ENCODE results near the gene FAM118B. TPM values are rescaled to one million over a fixed set of nuclear protein-coding genes. Genes with fewer than 3 reads are reported as not detected.
"Not testable (repeated sequence)": the region's sequence is repeated elsewhere in the genome, so short reads cannot be mapped to it uniquely, and the experiment has no call there.

Gene FAM118B
- total and polyA plus RNA-seq, 2 experiments from 2014 or later = 13.7 to 33.9 TPM

DNA sequence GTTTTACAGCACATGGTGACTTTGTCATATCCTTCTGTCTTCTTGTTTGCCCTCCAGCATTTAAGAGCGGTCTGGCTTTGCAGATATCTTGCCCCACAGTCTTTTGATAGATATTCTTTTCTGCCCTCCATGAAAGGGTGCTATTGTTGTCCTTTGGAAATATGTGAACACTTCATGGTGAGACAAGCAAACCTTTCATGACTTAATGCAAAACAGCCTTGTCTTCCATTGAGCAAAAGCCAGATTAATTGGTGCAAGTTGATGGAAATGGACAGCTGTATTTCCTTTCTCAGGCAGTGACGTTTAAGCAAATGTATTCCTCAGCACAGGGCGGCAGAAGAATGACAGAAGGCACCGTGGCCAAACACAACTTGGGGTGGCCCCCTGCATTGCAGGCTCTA is 96.7 kb downstream of the FAM118B start:
- Histone ChIP-seq H3K27ac (no peak overlapping the region), H3K27me3 (no peaks in the 10 kb centered on the region), H3K9me3 (ENCODE audit: low read depth) (no peaks in the 10 kb centered on the region), H3K4me1 (ENCODE audit: low read depth) (peaks cover 4% of the 10 kb centered on the region), H3K4me3 (no peak overlapping the region), H3K36me3 (no peaks in the 10 kb centered on the region)
- TF ChIP-seq, protein P1, sequence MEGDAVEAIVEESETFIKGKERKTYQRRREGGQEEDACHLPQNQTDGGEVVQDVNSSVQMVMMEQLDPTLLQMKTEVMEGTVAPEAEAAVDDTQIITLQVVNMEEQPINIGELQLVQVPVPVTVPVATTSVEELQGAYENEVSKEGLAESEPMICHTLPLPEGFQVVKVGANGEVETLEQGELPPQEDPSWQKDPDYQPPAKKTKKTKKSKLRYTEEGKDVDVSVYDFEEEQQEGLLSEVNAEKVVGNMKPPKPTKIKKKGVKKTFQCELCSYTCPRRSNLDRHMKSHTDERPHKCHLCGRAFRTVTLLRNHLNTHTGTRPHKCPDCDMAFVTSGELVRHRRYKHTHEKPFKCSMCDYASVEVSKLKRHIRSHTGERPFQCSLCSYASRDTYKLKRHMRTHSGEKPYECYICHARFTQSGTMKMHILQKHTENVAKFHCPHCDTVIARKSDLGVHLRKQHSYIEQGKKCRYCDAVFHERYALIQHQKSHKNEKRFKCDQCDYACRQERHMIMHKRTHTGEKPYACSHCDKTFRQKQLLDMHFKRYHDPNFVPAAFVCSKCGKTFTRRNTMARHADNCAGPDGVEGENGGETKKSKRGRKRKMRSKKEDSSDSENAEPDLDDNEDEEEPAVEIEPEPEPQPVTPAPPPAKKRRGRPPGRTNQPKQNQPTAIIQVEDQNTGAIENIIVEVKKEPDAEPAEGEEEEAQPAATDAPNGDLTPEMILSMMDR (IDR thresholded peaks at IDR 0.05; ENCODE audit: low read depth, low read length) = no peak
- no peak for DNase-seq (ENCODE audit: low read depth in 1 of 2, low spot score in 1 of 2)

DNA sequence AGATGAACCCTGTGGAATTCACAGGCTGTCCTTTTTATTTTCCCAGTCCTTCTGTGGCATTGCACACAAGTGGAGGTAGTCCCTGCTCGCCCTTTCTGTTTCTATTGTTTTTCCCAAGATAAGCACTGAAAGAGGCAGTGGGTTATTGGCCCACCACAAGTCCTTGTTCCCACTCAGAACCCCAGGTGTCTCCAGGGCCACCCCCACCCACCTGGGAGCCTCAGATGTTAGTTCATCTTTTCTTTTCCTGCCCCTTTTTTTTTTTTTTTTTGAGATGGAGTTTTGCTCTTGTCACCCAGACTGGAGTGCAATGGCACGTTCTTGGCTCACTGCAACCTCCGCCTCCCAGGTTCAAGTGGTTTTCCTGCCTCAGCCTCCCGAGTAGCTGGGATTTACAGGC is 97.2 kb downstream of the FAM118B start:
- not testable (repeated sequence) for H3K27me3 ChIP-seq; H3K4me1 ChIP-seq (ENCODE audit: low read depth); H3K27ac ChIP-seq; H3K4me3 ChIP-seq; H3K9me3 ChIP-seq (ENCODE audit: low read depth); DNase-seq (ENCODE audit: low read depth in 1 of 2, low spot score in 1 of 2); H3K36me3 ChIP-seq

DNA sequence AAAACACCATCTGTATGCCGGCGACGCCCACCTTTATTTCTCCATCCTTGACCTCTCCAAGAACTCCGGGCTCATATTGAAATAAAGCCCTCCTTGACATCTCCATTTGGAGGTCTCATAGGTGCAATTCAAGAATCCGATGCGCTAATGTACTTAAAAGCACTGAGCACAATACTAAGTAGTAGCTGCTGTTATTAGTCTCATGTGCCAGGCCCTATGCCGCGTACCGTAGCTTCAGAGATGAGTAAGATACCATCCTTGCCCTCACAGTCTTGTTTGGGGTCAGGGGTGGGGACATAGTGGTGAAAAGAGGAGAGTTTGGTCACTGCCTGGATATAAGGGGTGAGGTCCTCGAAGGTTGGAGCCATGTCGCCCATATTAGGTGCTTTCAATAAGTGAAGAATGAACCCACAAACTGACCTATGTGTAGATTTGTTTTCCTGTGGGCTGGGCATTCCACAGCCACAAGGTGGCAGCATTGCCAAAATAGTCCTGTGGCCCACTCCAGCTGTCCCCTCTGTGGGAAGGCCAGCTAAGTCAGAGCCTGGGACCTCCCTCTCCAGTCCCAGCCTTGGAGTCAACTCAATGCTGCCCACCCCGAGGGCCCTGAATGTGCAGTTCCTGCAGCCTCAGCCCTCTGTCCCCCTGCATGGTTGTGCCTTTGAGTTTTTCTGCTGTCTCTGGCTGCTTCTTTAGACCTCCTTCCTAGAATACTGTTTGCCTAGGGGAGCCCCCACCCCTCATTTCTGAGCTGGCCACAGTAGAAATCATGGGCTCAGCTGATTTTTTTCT is 98.8 kb downstream of the FAM118B start:
- Histone ChIP-seq H3K4me3 (no peak overlapping the region), H3K4me1 (ENCODE audit: low read depth) (no peaks in the 10 kb centered on the region), H3K36me3 (no peaks in the 10 kb centered on the region), H3K27me3 (no peaks in the 10 kb centered on the region), H3K9me3 (ENCODE audit: low read depth) (no peaks in the 10 kb centered on the region), H3K27ac (no peak overlapping the region)
- peak; percentile 85 for DNase-seq (ENCODE audit: low read depth in 1 of 2, low spot score in 1 of 2)
- TF ChIP-seq, protein P1 (IDR thresholded peaks at IDR 0.05; ENCODE audit: low read depth, low read length) = peak; percentile 92

DNA sequence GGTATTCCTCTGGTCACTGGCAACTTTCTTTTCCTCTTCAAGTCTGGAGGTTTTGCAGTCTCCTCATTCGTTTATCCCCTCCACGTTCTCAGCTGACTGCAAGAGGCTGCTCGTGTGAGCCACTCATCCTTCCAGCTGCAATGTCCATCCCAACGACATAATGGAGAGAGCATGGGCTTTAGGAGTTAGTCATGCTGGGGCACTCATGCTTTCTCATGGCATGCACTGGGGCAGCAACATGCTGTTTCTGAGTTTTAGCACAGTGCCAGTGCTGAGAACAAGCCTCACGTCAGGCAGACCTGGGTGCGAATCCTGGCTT is 99.4 kb downstream of the FAM118B start:
- DNase-seq (ENCODE audit: low read depth in 1 of 2, low spot score in 1 of 2) = no peak
- TF ChIP-seq, protein P1 (IDR thresholded peaks at IDR 0.05; ENCODE audit: low read depth, low read length) = no peak
- Histone ChIP-seq H3K4me3 (no peak overlapping the region), H3K36me3 (no peaks in the 10 kb centered on the region), H3K9me3 (ENCODE audit: low read depth) (no peaks in the 10 kb centered on the region), H3K27ac (no peak overlapping the region), H3K4me1 (ENCODE audit: low read depth) (no peaks in the 10 kb centered on the region), H3K27me3 (no peaks in the 10 kb centered on the region)

DNA sequence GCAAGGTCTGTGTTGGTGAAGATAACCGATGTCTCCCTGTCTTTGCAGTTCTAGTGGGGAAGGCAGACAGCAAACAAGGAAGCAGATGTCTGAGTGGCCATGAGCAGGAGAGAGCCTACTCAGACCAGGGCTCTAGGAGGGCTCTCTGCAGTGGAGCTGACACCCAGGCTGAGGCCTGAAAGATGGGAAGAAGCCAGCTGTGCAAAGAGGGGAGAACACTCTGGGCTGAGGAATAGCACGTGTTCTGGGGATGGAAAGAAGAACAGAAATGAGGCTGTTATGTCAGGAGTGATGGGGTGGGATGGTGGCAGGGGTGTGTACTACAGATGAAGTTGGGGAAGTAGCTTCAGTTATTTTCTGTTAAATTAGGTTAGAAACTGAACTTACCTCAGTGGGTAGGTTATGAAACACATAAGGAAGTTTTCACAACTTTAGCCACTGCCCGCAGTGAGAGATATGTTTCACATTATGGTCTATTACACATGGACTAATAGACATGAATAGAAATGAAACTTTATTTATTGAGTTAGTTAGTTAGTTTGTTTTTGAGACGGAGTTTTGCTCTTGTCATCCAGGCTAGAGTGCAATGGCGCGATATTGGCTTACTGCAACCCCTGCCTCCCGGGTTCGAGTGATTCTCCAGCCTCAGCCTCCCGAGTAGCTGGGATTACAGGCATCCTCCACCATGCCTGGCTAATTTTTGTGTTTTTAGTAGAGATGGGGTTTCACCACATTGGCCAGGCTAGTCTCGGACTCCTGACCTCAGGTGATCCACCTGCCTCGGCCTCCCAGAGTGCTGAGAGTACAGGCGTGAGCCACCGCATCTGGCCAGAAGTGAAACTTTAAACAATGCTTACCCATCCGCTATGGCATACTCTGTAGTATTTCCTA is 100.1 kb downstream of the FAM118B start:
- H3K27me3 ChIP-seq = no peaks in the 10 kb centered on the region
- H3K36me3 ChIP-seq = no peaks in the 10 kb centered on the region
- DNase-seq (ENCODE audit: low read depth in 1 of 2, low spot score in 1 of 2) = peak in 1 of 2 donors; percentile 31
- H3K9me3 ChIP-seq (ENCODE audit: low read depth) = no peaks in the 10 kb centered on the region
- no peak overlapping the region for H3K4me3 ChIP-seq
- no peak overlapping the region for H3K27ac ChIP-seq
- H3K4me1 ChIP-seq (ENCODE audit: low read depth) = no peaks in the 10 kb centered on the region
- TF ChIP-seq, protein P1 (IDR thresholded peaks at IDR 0.05; ENCODE audit: low read depth, low read length) = no peak

Other genes starting within 250 kb of the FAM118B start
- gene CDON, start 148.9 kb upstream of the FAM118B start, total RNA-seq = 13.3 and 17.3 TPM in 2 replicates
- gene CDON, start 148.9 kb upstream of the FAM118B start, polyA plus RNA-seq = 5.5 and 5.7 TPM in 2 replicates
- gene RPUSD4, start 132 bp upstream of the FAM118B start, total RNA-seq = 21.0 and 36.5 TPM in 2 replicates
- 15.2 and 21.2 TPM in 2 replicates for gene RPUSD4, start 132 bp upstream of the FAM118B start, polyA plus RNA-seq
- gene SRPRA, start 57.1 kb downstream of the FAM118B start, total RNA-seq = 42.9 and 60.2 TPM in 2 replicates
- gene SRPRA, start 57.1 kb downstream of the FAM118B start, polyA plus RNA-seq = 62.1 and 76.6 TPM in 2 replicates
- gene FOXRED1, start 57.4 kb downstream of the FAM118B start, total RNA-seq = 38.5 and 38.7 TPM in 2 replicates
- 59.3 and 68.5 TPM in 2 replicates for gene FOXRED1, start 57.4 kb downstream of the FAM118B start, polyA plus RNA-seq
- 4.2 and 6.7 TPM in 2 replicates for gene TIRAP, start 71.3 kb downstream of the FAM118B start, total RNA-seq
- 2.4 and 4.9 TPM in 2 replicates for gene TIRAP, start 71.3 kb downstream of the FAM118B start, polyA plus RNA-seq
- gene DCPS, start 92.3 kb downstream of the FAM118B start, total RNA-seq = 13.1 and 16.5 TPM in 2 replicates
- 27.0 and 27.4 TPM in 2 replicates for gene DCPS, start 92.3 kb downstream of the FAM118B start, polyA plus RNA-seq
- gene ST3GAL4, start 143.9 kb downstream of the FAM118B start, total RNA-seq = 21.4 and 25.6 TPM in 2 replicates
- 19.1 and 28.6 TPM in 2 replicates for gene ST3GAL4, start 143.9 kb downstream of the FAM118B start, polyA plus RNA-seq

Data from cardiac muscle cell (in vitro differentiated cells and primary cell).